HCT116 (cell line): ENCODE measurements around the gene ZNF839. TPM values are rescaled to one million over a fixed set of nuclear protein-coding genes. Genes with fewer than 3 reads are reported as not detected.

ENCODE experiments used
- ATAC-seq: fragments of 200-7000 bp; cut with Tn5 transposase; 2 replicates; pipeline ENCODE4 v1.9.1; 2020; ENCODE audit warnings: mild to moderate bottlenecking, moderate library complexity
- BruUV-seq: library from RNA; stranded (reverse); fragments of 400-500 nt; replicated peaks from 2 replicates; lab custom pipeline; 2021; lab: Mats Ljungman, UMichigan
- CTCF ChIA-PET: fragments of 300-600 bp; sonication (Branson Sonifier 250); formaldehyde crosslinking; loops from one replicate; lab custom pipeline; 2021; ENCODE audit warnings: antibody characterized with exemption; lab: Charles Lee
- POLR2A ChIA-PET: fragments of 300-600, 350-600 bp; sonication (Branson Sonifier 250); formaldehyde crosslinking; loops from one replicate; lab custom pipeline; 2021; ENCODE audit warnings: antibody characterized with exemption; lab: Charles Lee
- RAD21 ChIA-PET, 2 experiments: fragments of 300-600 bp; sonication (Branson Sonifier 250); formaldehyde crosslinking; loops; one replicate each; lab custom pipeline; 2023; ENCODE audit warnings: low total read pairs in 2 of 2; ENCODE audit not compliant: uncharacterized antibody in 2 of 2, unreplicated experiment in 2 of 2, low non-redundant PET in 1 of 2; lab: Charles Lee
- DNase-seq: peaks from one replicate; pipeline ENCODE4 v3.0.0-alpha.2; 2010; ENCODE audit warnings: low read depth, low spot score
- H2AFZ ChIP-seq: fragments of 200-600 bp; shearing (Covaris generic), sonication (generic); 2 replicates; pipeline ENCODE4 v1.6.1; 2017; ENCODE audit warnings: low read depth, mixed run types, mixed read lengths, antibody characterized with exemption, low read length; ENCODE audit not compliant: poor library complexity, severe bottlenecking
- H3K27ac ChIP-seq: 2 replicates; pipeline ENCODE4 v1.5.1; 2012; ENCODE audit warnings: low read depth, low read length
- H3K27me3 ChIP-seq: fragments of 200-600 bp; sonication (generic); 2 replicates; pipeline ENCODE4 v1.6.1; 2016; ENCODE audit warnings: mixed run types, low read length, mixed read lengths; ENCODE audit not compliant: insufficient read depth
- H3K36me3 ChIP-seq, 2 experiments: fragments of 200-500 bp in 1 of 2; fragments of 200-600 bp in 1 of 2; sonication (Bioruptor generic) in 1 of 2; sonication (generic) in 1 of 2; 2 replicates each; pipeline versions ENCODE4 v1.5.1 to v1.6.1; 2014 to 2016; ENCODE audit warnings: low read length in 2 of 2, inconsistent platforms in 1 of 2, mixed read lengths in 1 of 2, mixed run types in 1 of 2; ENCODE audit not compliant: insufficient read depth in 2 of 2, control insufficient read depth in 1 of 2
- H3K4me1 ChIP-seq, 2 experiments: fragments of 200-600 bp in 1 of 2; sonication (generic) in 1 of 2; 2 replicates each; pipeline versions ENCODE4 v1.5.1 to v1.6.1; 2012 to 2017; ENCODE audit warnings: low read length in 2 of 2, inconsistent platforms in 1 of 2, mild to moderate bottlenecking in 1 of 2, mixed read lengths in 1 of 2, mixed run types in 1 of 2, moderate library complexity in 1 of 2; ENCODE audit not compliant: insufficient read depth in 2 of 2, control insufficient read depth in 1 of 2
- H3K4me2 ChIP-seq: fragments of 200-600 bp; sonication (generic); 2 replicates; pipeline ENCODE4 v1.6.1; 2017; ENCODE audit warnings: mixed run types, low read length, mixed read lengths
- H3K4me3 ChIP-seq, 2 experiments: fragments of 200-600 bp in 1 of 2; sonication (generic) in 1 of 2; replicated peaks in 1 of 2; 2 replicates each; pipeline ENCODE4 v1.5.1; 2011 to 2016; ENCODE audit warnings: low read length in 2 of 2, control low read depth in 1 of 2, low read depth in 1 of 2, mild to moderate bottlenecking in 1 of 2, mixed read lengths in 1 of 2, mixed run types in 1 of 2
- H3K79me2 ChIP-seq: fragments of 200-600 bp; sonication (generic); 2 replicates; pipeline ENCODE4 v1.6.1; 2017; ENCODE audit warnings: mild to moderate bottlenecking, mixed run types, low read length, moderate library complexity, mixed read lengths; ENCODE audit not compliant: insufficient read depth
- H3K9ac ChIP-seq: fragments of 200-600 bp; sonication (generic); 2 replicates; pipeline ENCODE4 v1.6.1; 2016; ENCODE audit warnings: low read length, mixed read lengths
- H3K9me2 ChIP-seq: fragments of 200-600 bp; sonication (generic), shearing (Covaris generic); 2 replicates; pipeline ENCODE4 v1.6.1; 2017; ENCODE audit warnings: mixed run types, mild to moderate bottlenecking, moderate library complexity; ENCODE audit not compliant: insufficient read depth
- H3K9me3 ChIP-seq, 2 experiments: fragments of 200-500 bp in 1 of 2; fragments of 200-600 bp in 1 of 2; sonication (Bioruptor generic) in 1 of 2; sonication (generic) in 1 of 2; 2 replicates each; pipeline ENCODE4 v1.6.1; 2014 to 2017; ENCODE audit warnings: low read length in 2 of 2, mixed read lengths in 2 of 2, inconsistent platforms in 1 of 2, low read depth in 1 of 2, mild to moderate bottlenecking in 1 of 2, mixed run types in 1 of 2, moderate library complexity in 1 of 2; ENCODE audit not compliant: control insufficient read depth in 1 of 2, insufficient read depth in 1 of 2
- H4K20me1 ChIP-seq: fragments of 200-600 bp; sonication (generic), shearing (Covaris generic); 2 replicates; pipeline ENCODE4 v1.6.1; 2017; ENCODE audit warnings: mixed run types, mild to moderate bottlenecking, moderate library complexity; ENCODE audit not compliant: insufficient read depth
- ATF3 ChIP-seq: IDR thresholded peaks from 2 replicates; pipeline ENCODE4 v1.6.1; 2012
- CBX3 ChIP-seq: IDR thresholded peaks from 2 replicates; pipeline ENCODE4 v1.6.1; 2012; ENCODE audit warnings: low read depth
- CEBPB ChIP-seq: IDR thresholded peaks from 2 replicates; pipeline ENCODE4 v1.6.1; 2012; ENCODE audit warnings: low read depth
- CTCF ChIP-seq, 3 experiments: fragments of 200-600 bp in 1 of 3; sonication (generic) in 1 of 3; IDR thresholded peaks in 2 of 3; conservative IDR thresholded peaks in 1 of 3; 2 replicates each; pipeline ENCODE4 v1.5.1; 2012 to 2017; ENCODE audit warnings: low read depth in 2 of 3, low read length in 2 of 3, antibody characterized with exemption in 1 of 3, borderline replicate concordance in 1 of 3, control low read depth in 1 of 3, mild to moderate bottlenecking in 1 of 3, mixed read lengths in 1 of 3, mixed run types in 1 of 3, moderate library complexity in 1 of 3; ENCODE audit not compliant: insufficient read depth in 1 of 3
- EGR1 ChIP-seq: IDR thresholded peaks from 2 replicates; pipeline ENCODE4 v1.6.1; 2012; ENCODE audit warnings: low read depth
- ELF1 ChIP-seq: IDR thresholded peaks from 2 replicates; pipeline ENCODE4 v1.6.1; 2012; ENCODE audit warnings: low read depth, borderline replicate concordance
- EZH2phosphoT487 ChIP-seq: fragments of 200-600 bp; IDR thresholded peaks from 2 replicates; pipeline ENCODE4 v1.6.1; 2018; ENCODE audit warnings: antibody characterized with exemption, borderline replicate concordance
- FOSL1 ChIP-seq: IDR thresholded peaks from 2 replicates; pipeline ENCODE4 v1.6.1; 2012; ENCODE audit warnings: low read depth
- JUND ChIP-seq: IDR thresholded peaks from 2 replicates; pipeline ENCODE4 v1.6.1; 2012
- MAX ChIP-seq: IDR thresholded peaks from 2 replicates; pipeline ENCODE4 v1.6.1; 2012
- POLR2A ChIP-seq: IDR thresholded peaks from 2 replicates; pipeline ENCODE4 v1.7.0; 2011; ENCODE audit warnings: borderline replicate concordance; ENCODE audit not compliant: insufficient read depth, insufficient read length; ENCODE audit errors: extremely low read depth
- RAD21 ChIP-seq: IDR thresholded peaks from 2 replicates; pipeline ENCODE4 v1.6.1; 2012; ENCODE audit warnings: low read depth, mild to moderate bottlenecking
- REST ChIP-seq: IDR thresholded peaks from 2 replicates; pipeline ENCODE4 v1.6.1; 2012; ENCODE audit warnings: low read depth
- SIN3A ChIP-seq: IDR thresholded peaks from 2 replicates; pipeline ENCODE4 v1.6.1; 2012; ENCODE audit warnings: low read depth
- SP1 ChIP-seq: IDR thresholded peaks from 2 replicates; pipeline ENCODE4 v1.6.1; 2012; ENCODE audit warnings: low read depth
- TCF7L2 ChIP-seq: IDR thresholded peaks from 2 replicates; pipeline ENCODE4 v1.7.0; 2011; ENCODE audit warnings: borderline replicate concordance, inconsistent platforms; ENCODE audit not compliant: insufficient read depth, insufficient read length; ENCODE audit errors: extremely low read depth
- YY1 ChIP-seq: IDR thresholded peaks from 2 replicates; pipeline ENCODE4 v1.6.1; 2011; ENCODE audit warnings: low read length, low read depth, moderate library complexity, mild to moderate bottlenecking; ENCODE audit not compliant: insufficient replicate concordance; ENCODE audit errors: extremely low read depth
- ZBTB33 ChIP-seq: IDR thresholded peaks from 2 replicates; pipeline ENCODE4 v1.6.1; 2011; ENCODE audit warnings: mild to moderate bottlenecking, low read length, moderate library complexity; ENCODE audit not compliant: insufficient replicate concordance; ENCODE audit errors: extremely low read depth
- ZFX ChIP-seq: fragments of 450-650 bp; IDR thresholded peaks from 2 replicates; pipeline ENCODE4 v1.6.1; 2017
- ZNF274 ChIP-seq: fragments of 200-500 bp; sonication (Bioruptor generic); IDR thresholded peaks from 2 replicates; pipeline ENCODE4 v1.6.1; 2014; ENCODE audit warnings: mild to moderate bottlenecking, low read depth, low read length, inconsistent platforms
- intact Hi-C: fragments of 100-400 bp; cut with micrococcal nuclease; formaldehyde crosslinking; loops from 2 replicates; pipeline ENCODE4 v1.10.0; 2022
- total RNA-seq: library from RNA; stranded (reverse); gene quantifications from one replicate; pipeline ENCODE4 v1.2.1, GENCODE V29; 2021; ENCODE audit not compliant: unreplicated experiment

ZNF839 gene
- total RNA-seq, 1 experiment from 2014 or later: 17.7 TPM

GRCh38 chr14:102362545-102363181, 43.1 kb downstream of the ZNF839 start, which contains the start of the genes CINP and TECPR2:
Gene CINP, minus strand, starts transcription at chr14:102362890. Its CDS starts 39 bp downstream, at chr14:102362851.
Gene TECPR2, plus strand, starts transcription at chr14:102362941. Its CDS starts 13,781 bp downstream, at chr14:102376722.
- ChIA-PET CTCF (no interaction called here), RAD21 (no interaction called here), POLR2A (no interaction called here)
- DNase-seq (peak; percentile 84), ATAC-seq (peak; percentile 97)
- peaks cover 6 to 10% of the 10 kb centered on the region in 2 experiments; a peak in 3 of 4 replicates for H3K36me3 ChIP-seq
- intact Hi-C loops: no loop called here
- no TSS peak for BruUV-seq
- peaks cover 11 to 15% of the 10 kb centered on the region in 2 experiments; a peak in 3 of 4 replicates for H3K4me1 ChIP-seq
- no peaks in the 10 kb centered on the region for H3K9me3 ChIP-seq
- no peaks in the 10 kb centered on the region for H3K9me2 ChIP-seq
- H2AFZ ChIP-seq: peak within 1 kb of the TSS; percentile 55
- H3K79me2 ChIP-seq: peaks cover 29% of the 10 kb centered on the region
- peak within 1 kb of the TSS; percentile 95 for H3K4me2 ChIP-seq
- peak within 1 kb of the TSS; percentile 61 for H3K27ac ChIP-seq
- H3K9ac ChIP-seq: peak within 1 kb of the TSS; percentile 76
- no peaks in the 10 kb centered on the region for H4K20me1 ChIP-seq
- no peaks in the 10 kb centered on the region for H3K27me3 ChIP-seq
- H3K4me3 ChIP-seq: peak within 1 kb of the TSS; percentile 68 to 73
- no peak for TF ChIP-seq EGR1
- TF ChIP-seq MAX: no peak; the same call in none of the 2 replicates
- TF ChIP-seq ZBTB33: no peak
- peak; percentile 64 for TF ChIP-seq YY1
- no peak for TF ChIP-seq CTCF (IDR thresholded peaks at IDR 0.05 in 2 of 3, conservative IDR thresholded peaks at IDR 0.05 in 1 of 3; ENCODE audit: borderline replicate concordance in 1 of 3, insufficient read depth in 1 of 3, low read depth in 2 of 3, low read length in 2 of 3)
- TF ChIP-seq POLR2A: peak; percentile 39
- no peak for TF ChIP-seq FOSL1
- no peak for TF ChIP-seq CEBPB
- no peak for TF ChIP-seq RAD21
- no peak for TF ChIP-seq TCF7L2
- peak; percentile 34; the same call in 1 of the 2 replicates for TF ChIP-seq ZFX
- TF ChIP-seq JUND: no peak
- TF ChIP-seq SIN3A: peak; percentile 36; the same call in 1 of the 2 replicates
- TF ChIP-seq ATF3: no peak
- TF ChIP-seq CBX3: no peak
- TF ChIP-seq REST: no peak
- no peak for TF ChIP-seq EZH2phosphoT487
- TF ChIP-seq ZNF274: no peak
- TF ChIP-seq SP1: peak; percentile 61
- TF ChIP-seq ELF1: no peak
